Trophoblast cell (in vitro differentiated cells and primary cell): ENCODE data around the gene SLC25A38.
"Not testable (repeated sequence)": the region's sequence is repeated elsewhere in the genome, so short reads cannot be mapped to it uniquely, and the experiment has no call there.

ENCODE experiments used
- DNase-seq, 2 donors: peaks; one replicate each; pipeline ENCODE4 v3.0.0-alpha.2; 2016
- H2AFZ ChIP-seq: 2 replicates; pipeline ENCODE4 v1.6.1; 2013; ENCODE audit warnings: low read length, moderate library complexity, mild to moderate bottlenecking; ENCODE audit not compliant: insufficient read depth, poor library complexity
- H2AK5ac ChIP-seq: 2 replicates; pipeline ENCODE4 v1.6.1; 2013; ENCODE audit warnings: mild to moderate bottlenecking, low read length
- H2BK120ac ChIP-seq: 2 replicates; pipeline ENCODE4 v1.6.1; 2013; ENCODE audit warnings: low read length, mild to moderate bottlenecking, moderate library complexity; ENCODE audit not compliant: insufficient read depth, poor library complexity
- H2BK12ac ChIP-seq: 2 replicates; pipeline ENCODE4 v1.6.1; 2013; ENCODE audit warnings: mild to moderate bottlenecking, low read length, moderate library complexity
- H2BK5ac ChIP-seq: 2 replicates; pipeline ENCODE4 v1.6.1; 2013; ENCODE audit warnings: low read length, low read depth, moderate library complexity, mild to moderate bottlenecking; ENCODE audit not compliant: poor library complexity
- H3K14ac ChIP-seq: 2 replicates; pipeline ENCODE4 v1.6.1; 2013; ENCODE audit warnings: mild to moderate bottlenecking, low read length
- H3K18ac ChIP-seq: 2 replicates; pipeline ENCODE4 v1.6.1; 2013; ENCODE audit warnings: mild to moderate bottlenecking, low read length
- H3K23ac ChIP-seq: 2 replicates; pipeline ENCODE4 v1.6.1; 2013; ENCODE audit warnings: low read length
- H3K27ac ChIP-seq: 2 replicates; pipeline ENCODE4 v1.5.1; 2013; ENCODE audit warnings: low read depth, mild to moderate bottlenecking, inconsistent platforms, low read length, moderate library complexity
- H3K27me3 ChIP-seq: 2 replicates; pipeline ENCODE4 v1.6.1; 2013; ENCODE audit warnings: inconsistent platforms, mild to moderate bottlenecking, low read length, moderate library complexity; ENCODE audit not compliant: insufficient read depth
- H3K36me3 ChIP-seq, 2 experiments: 1 replicate in 1 of 2; 2 replicates in 1 of 2; pipeline ENCODE4 v1.6.1; 2013; ENCODE audit warnings: low read length in 2 of 2, mild to moderate bottlenecking in 2 of 2, moderate library complexity in 1 of 2; ENCODE audit not compliant: insufficient read depth in 2 of 2, control insufficient read depth in 1 of 2
- H3K4ac ChIP-seq: 2 replicates; pipeline ENCODE4 v1.6.1; 2013; ENCODE audit warnings: low read depth, mild to moderate bottlenecking, low read length, moderate library complexity
- H3K4me1 ChIP-seq, 2 experiments: 1 replicate in 1 of 2; 2 replicates in 1 of 2; pipeline ENCODE4 v1.6.1; 2013; ENCODE audit warnings: low read length in 2 of 2, mild to moderate bottlenecking in 2 of 2, moderate library complexity in 1 of 2; ENCODE audit not compliant: insufficient read depth in 2 of 2, control insufficient read depth in 1 of 2
- H3K4me2 ChIP-seq: 2 replicates; pipeline ENCODE4 v1.6.1; 2013; ENCODE audit warnings: inconsistent platforms, mild to moderate bottlenecking, low read length, moderate library complexity
- H3K4me3 ChIP-seq: 2 replicates; pipeline ENCODE4 v1.5.1; 2013; ENCODE audit warnings: mild to moderate bottlenecking, low read depth, low read length, inconsistent platforms
- H3K79me1 ChIP-seq: one replicate; pipeline ENCODE4 v1.6.1; 2013; ENCODE audit warnings: low read length
- H3K79me2 ChIP-seq: 2 replicates; pipeline ENCODE4 v1.6.1; 2013; ENCODE audit warnings: low read length, mild to moderate bottlenecking; ENCODE audit not compliant: control insufficient read depth, insufficient read depth, poor library complexity
- H3K9ac ChIP-seq: 2 replicates; pipeline ENCODE4 v1.6.1; 2013; ENCODE audit warnings: mild to moderate bottlenecking, low read length
- H3K9me3 ChIP-seq: 2 replicates; pipeline ENCODE4 v1.6.1; 2013; ENCODE audit warnings: low read depth, mild to moderate bottlenecking, control low read depth, inconsistent platforms, low read length; ENCODE audit not compliant: insufficient read depth
- H4K12ac ChIP-seq: 2 replicates; pipeline ENCODE4 v1.6.1; 2013; ENCODE audit warnings: low read depth, mild to moderate bottlenecking, low read length, moderate library complexity
- H4K8ac ChIP-seq: 2 replicates; pipeline ENCODE4 v1.6.1; 2013; ENCODE audit warnings: low read depth, mild to moderate bottlenecking, low read length, moderate library complexity
- H4K91ac ChIP-seq: one replicate; pipeline ENCODE4 v1.6.1; 2013; ENCODE audit warnings: low read depth, mild to moderate bottlenecking, low read length, moderate library complexity
- WGBS: extraction: QIAGEN DNeasy Blood & Tissue Kit; methylation state at CpG from one replicate; pipeline ENCODE4 v1.1.7; 2013; ENCODE audit warnings: missing lambda C conversion rate; ENCODE audit not compliant: insufficient read length, insufficient coverage; ENCODE audit errors: extremely low coverage; 5-methylcytosine and 5-hydroxymethylcytosine counted together

Gene SLC25A38

GRCh38 chr3:39415983-39416382 is 32.8 kb downstream of the SLC25A38 start:
- Histone ChIP-seq H3K27me3 (no peaks in the 10 kb centered on the region), H3K79me1 (no peaks in the 10 kb centered on the region), H3K36me3 (peaks cover 21 to 33% of the 10 kb centered on the region in 2 experiments), H3K23ac (no peak overlapping the region), H3K9ac (no peak overlapping the region), H4K12ac (no peak overlapping the region), H3K14ac (no peak overlapping the region), H3K4me3 (peak overlapping the region; percentile 17), H3K4me1 (no peaks in the 10 kb centered on the region), H3K4ac (no peak overlapping the region), H2AFZ (no peak overlapping the region), H3K4me2 (no peak overlapping the region), H4K8ac (no peak overlapping the region), H3K9me3 (no peaks in the 10 kb centered on the region), H4K91ac (no peak overlapping the region), H3K18ac (no peak overlapping the region), H3K79me2 (no peaks in the 10 kb centered on the region), H3K27ac (no peak overlapping the region), H2AK5ac (no peak overlapping the region), H2BK12ac (no peak overlapping the region), H2BK120ac (no peak overlapping the region), H2BK5ac (no peak overlapping the region)
- WGBS = no CpG with 5 or more reads among the region's 1 CpG
- no peak for DNase-seq

DNA sequence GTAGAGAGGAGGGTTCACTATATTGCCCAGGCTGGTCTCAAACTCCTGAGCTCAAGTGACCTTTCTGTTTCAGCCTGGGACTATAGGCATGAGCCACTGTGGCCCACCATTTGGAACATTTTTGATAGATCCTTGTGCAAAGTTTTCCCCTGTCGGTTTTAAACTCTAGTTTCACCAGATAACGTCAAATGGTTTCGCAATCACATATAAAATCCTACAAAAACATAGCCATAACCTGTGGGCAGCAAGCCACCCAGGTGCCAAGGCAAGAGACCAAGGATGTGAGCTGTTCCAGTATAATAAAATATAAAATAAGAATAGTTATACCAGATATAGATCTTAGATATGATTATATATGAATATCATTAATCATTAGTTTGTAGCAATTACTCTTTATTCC is 33.8 kb downstream of the SLC25A38 start:
- H3K79me1 ChIP-seq, H2AK5ac ChIP-seq, H2BK12ac ChIP-seq, H2BK5ac ChIP-seq, H3K4me3 ChIP-seq, H2BK120ac ChIP-seq, H2AFZ ChIP-seq, H3K9me3 ChIP-seq, H3K9ac ChIP-seq, H4K91ac ChIP-seq, DNase-seq, H3K18ac ChIP-seq, H3K4ac ChIP-seq, H4K8ac ChIP-seq, H4K12ac ChIP-seq, H3K14ac ChIP-seq, H3K27ac ChIP-seq, H3K27me3 ChIP-seq, H3K4me2 ChIP-seq, H3K79me2 ChIP-seq, H3K23ac ChIP-seq, H3K4me1 ChIP-seq: not testable (repeated sequence)
- WGBS = no CpG with 5 or more reads among the region's 3 CpGs
- peaks cover 18 to 24% of the 10 kb centered on the region in 2 experiments for H3K36me3 ChIP-seq

- not testable (repeated sequence) for H3K36me3 ChIP-seq, H3K27me3 ChIP-seq, H3K79me1 ChIP-seq, H3K9me3 ChIP-seq, H3K4me2 ChIP-seq, H3K4me3 ChIP-seq, H2AK5ac ChIP-seq, H3K18ac ChIP-seq, H4K12ac ChIP-seq, H4K8ac ChIP-seq, H4K91ac ChIP-seq, H2BK12ac ChIP-seq, H2BK5ac ChIP-seq, H3K27ac ChIP-seq, H3K4me1 ChIP-seq, H3K4ac ChIP-seq, H3K9ac ChIP-seq, H3K23ac ChIP-seq, H3K14ac ChIP-seq, H2BK120ac ChIP-seq, H2AFZ ChIP-seq, H3K79me2 ChIP-seq
- peak; percentile 55 to 71 for DNase-seq
- WGBS = no CpG with 5 or more reads among the region's 14 CpGs
These were observed 35.5 kb downstream of the SLC25A38 start for GRCh38 chr3:39418556-39419225.

- no peaks in the 10 kb centered on the region for H3K9me3 ChIP-seq
- no peaks in the 10 kb centered on the region for H3K27me3 ChIP-seq
- H2BK5ac ChIP-seq = no peak overlapping the region
- H3K9ac ChIP-seq = no peak overlapping the region
- no peak overlapping the region for H4K12ac ChIP-seq
- no peak overlapping the region for H3K4me3 ChIP-seq
- H4K8ac ChIP-seq = no peak overlapping the region
- no peaks in the 10 kb centered on the region for H3K79me1 ChIP-seq
- WGBS = no CpG with 5 or more reads among the region's 2 CpGs
- no peak overlapping the region for H3K4ac ChIP-seq
- H3K27ac ChIP-seq = no peak overlapping the region
- no peaks in the 10 kb centered on the region for H3K4me1 ChIP-seq
- no peak overlapping the region for H2BK120ac ChIP-seq
- no peak overlapping the region for H3K18ac ChIP-seq
- DNase-seq = no peak
- H3K23ac ChIP-seq = no peak overlapping the region
- no peak overlapping the region for H4K91ac ChIP-seq
- H3K36me3 ChIP-seq = no peaks in the 10 kb centered on the region
- no peak overlapping the region for H3K4me2 ChIP-seq
- H2BK12ac ChIP-seq = no peak overlapping the region
- H3K14ac ChIP-seq = no peak overlapping the region
- H2AK5ac ChIP-seq = no peak overlapping the region
- H2AFZ ChIP-seq = no peak overlapping the region
- H3K79me2 ChIP-seq = no peaks in the 10 kb centered on the region
These were observed 36.7 kb downstream of the SLC25A38 start for GRCh38 chr3:39419742-39420315.
